DMS 273 (cell line): Measurements from ENCODE around the gene AUP1.

Experiments used
- DNase-seq: peaks from one replicate; lab custom pipeline; 2025; ENCODE audit not compliant: unreplicated experiment; lab: John Stamatoyannopoulos, UW

The AUP1 gene

DNA sequence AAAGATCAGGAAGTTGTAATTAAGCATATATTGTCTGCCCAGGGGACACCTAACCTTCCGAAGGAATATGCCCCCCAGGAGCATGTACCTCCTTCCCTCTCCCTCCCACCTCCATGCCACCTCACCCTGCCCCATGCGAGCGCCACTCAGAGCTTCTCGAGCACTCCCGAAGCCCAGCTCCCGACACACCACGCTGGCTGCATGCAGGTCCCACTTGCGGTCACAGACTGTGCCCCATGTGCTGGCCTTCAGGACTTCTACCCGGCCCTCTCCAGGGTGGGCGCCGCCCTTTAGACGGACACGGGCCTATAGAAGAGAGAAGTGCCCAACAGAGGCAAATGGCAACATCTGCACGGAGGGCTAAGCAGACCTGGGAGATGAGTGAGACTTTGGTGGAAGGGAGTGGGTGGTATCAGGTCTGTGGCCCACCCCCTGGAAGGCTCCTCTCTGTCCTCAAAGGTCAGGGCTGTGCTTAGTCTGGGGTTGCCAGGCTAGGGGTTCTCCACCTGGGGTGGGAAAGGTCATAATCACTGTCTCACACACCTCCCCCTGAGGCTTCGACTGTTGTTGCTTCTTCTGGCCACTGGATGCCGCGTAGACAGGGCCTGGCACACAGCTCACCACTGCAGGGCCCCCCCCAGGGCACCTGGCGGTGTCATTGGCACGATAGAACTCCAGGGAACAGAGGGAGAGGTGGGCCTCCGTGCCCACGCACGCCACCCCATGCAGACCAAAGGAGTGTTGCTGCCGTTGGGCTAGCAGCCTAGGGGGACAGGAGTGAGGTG, 6.9 kb upstream of the AUP1 start:
- DNase-seq: no peak

DNA sequence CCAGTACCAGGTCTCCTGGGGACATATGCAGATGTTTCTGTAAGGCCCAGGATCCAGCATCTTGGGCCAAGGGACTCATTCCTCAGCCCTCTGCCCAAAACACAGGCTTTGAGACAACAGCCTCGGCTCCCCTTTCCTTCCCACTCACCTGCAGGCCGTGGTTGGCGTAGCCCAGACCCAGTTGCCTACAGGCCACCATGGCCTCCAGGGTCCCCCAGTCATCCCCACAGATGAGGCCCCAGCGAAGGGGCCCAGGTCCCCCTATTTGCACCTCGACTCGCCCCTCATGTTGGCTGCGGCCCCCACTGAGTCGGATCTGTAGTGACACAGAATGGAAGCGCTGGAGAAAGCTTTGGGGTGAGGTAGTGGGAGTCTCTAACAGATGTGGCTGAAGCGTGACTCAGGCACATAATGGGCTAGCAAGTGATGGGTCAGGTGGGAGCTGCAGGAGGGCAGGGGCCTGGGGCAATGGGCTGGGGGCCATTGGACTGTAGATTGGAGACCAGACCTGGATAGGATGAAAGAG, 6.0 kb upstream of the AUP1 start:
- no peak for DNase-seq

DNA sequence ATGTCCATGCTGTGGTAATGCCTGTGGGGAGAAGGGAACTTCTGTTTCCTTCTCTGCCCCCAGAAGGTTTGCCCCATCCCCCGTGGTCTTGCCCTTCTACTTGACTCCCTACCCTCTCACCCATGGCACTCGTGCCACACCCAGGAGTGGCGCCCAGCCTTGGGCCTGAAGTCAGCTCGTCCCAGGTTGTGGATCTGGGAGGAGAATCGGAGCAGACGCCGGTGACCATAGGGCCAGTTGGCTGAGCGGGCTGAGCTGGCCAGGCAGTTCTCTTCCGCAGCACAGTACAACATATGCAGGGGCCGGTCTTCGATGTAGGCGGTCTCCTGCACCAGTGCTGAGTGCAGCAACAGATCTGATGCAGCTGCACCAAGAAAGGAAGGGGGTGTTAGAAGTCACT, 4.9 kb upstream of the AUP1 start:
- no peak for DNase-seq

DNA sequence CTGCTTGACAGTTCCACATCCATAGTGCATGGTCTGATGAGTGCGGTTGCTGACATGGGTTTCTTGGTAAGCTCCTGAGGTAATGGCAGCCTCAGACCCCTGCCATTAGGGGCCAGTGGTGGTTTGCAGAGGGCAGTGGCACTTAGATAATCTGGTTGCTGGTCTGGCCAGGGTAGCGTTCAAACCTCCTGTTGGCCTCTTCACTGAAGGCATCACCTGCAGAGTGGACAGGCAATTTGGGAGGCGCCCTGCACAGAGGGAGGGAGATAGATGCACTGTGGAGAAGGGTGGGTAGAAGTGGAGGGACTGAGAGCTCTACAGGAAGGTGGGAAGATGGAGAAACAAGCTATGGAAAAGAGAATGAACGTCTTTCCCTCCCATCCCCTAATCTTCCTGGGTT, 4.0 kb upstream of the AUP1 start:
- no peak for DNase-seq

DNA sequence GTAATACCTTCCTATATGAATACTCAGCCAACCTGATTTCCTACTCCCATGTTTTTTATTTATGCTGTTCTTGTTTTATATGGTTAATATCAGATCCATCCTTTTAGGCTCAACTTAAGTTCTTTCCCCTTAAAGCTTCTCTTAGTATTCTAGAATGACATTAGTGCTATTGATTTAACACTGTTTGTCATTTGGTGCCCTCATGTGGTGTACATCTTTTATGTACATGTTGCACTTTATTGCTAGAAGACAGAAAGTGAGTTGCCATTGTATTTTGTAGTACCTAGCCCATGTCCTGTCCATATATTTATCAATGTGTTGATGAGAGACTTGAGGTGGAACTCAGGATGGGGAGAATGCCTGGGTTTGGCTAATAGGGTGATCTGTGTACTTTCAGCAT, 2.7 kb upstream of the AUP1 start:
- peak; percentile 62 for DNase-seq

DNA sequence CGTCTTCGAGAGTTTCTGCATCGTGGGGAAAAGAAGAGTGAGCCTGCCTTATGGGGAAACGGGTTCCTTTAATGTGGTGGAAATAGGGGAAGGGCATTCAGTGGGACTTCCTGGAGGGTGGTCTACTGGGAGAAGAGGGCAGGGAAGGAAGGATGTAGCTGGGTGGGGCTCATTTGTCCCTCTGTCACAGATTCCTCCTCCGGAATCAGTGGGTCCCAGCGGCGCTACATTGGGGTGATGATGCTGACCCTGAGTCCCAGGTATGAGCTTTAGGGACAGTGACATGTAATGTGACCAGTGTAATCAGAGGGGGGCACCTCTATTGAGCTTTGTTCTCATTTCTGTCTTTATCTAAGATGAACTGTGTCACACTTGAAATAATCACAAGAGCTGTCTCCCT, 2.2 kb upstream of the AUP1 start:
- no peak for DNase-seq

DNA sequence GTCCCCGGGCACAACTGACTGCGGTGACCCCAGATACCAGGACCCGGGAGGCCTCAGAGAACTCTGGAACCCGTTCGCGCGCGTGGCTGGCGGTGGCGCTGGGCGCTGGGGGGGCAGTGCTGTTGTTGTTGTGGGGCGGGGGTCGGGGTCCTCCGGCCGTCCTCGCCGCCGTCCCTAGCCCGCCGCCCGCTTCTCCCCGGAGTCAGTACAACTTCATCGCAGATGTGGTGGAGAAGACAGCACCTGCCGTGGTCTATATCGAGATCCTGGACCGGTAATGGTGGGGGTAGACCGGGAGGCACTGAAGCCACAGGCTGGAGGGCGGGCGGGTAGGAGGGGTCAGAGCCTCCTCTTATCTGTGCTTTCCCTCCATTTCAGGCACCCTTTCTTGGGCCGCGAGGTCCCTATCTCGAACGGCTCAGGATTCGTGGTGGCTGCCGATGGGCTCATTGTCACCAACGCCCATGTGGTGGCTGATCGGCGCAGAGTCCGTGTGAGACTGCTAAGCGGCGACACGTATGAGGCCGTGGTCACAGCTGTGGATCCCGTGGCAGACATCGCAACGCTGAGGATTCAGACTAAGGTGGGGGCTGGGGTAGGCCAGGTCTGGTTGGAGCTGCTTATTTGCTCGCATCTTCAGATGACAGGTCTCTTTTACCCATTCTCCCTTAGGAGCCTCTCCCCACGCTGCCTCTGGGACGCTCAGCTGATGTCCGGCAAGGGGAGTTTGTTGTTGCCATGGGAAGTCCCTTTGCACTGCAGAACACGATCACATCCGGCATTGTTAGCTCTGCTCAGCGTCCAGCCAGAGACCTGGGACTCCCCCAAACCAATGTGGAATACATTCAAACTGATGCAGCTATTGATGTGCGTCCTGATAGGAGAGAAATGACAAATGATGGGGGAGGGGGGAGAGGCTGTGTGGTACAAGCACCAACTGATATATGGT, 1.0 kb upstream of the AUP1 start:
- DNase-seq: peak; percentile 61

DNA sequence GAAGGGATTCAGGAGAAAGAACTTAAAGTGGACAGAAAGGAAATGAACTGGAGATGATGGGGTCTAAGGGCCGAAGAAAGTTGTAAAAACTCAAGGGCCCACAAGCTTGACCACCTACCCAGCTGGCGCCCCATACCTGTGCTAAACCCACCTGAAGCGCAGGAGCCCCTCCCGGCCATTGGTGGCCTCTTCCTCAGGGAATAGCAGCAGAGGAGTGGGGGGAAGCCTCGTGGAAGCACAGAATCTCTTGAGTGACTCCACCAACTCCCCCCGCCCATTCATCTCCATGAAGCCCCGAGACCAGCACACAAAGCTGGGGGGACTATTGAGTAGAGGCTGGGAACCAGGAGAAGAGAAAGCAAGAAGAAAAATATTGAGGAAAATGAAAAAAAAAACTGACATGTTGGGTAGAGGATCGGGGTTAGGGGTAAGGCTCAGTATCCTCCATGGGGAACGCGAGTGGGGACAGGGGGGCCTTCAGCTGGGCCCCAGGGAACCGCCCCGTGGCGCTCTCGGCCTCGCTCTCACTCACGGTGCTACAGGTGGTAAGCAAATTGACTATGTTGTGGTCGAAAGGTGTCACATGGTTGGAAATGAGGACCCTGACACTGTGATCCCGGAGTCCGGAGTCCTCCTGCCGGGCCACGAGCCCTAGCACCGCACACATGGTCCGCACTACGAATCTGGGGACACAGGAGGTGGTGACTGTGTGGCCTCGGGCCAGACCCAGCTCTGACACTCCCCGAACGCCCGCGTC, 728 bp downstream of the AUP1 start:
- DNase-seq: no peak

DNA sequence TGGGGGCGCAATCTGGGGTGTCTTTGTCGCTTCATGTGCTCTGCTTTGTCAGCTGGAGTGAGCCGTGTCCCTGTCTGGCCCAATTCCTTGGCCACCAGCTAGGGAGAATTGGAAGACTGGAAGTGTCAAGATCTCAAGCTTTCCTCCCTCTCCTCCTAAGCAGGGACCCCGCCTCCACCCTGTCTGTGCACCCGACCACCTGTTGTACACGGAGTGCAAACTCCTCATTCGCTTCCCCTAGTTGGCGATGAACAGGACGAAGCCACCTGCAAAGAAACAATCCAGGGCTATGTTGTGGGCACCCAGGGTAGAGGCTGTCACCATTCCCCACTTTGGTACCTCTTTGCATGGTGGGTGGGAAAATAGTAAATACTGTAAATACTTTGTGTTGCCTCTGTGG, 1.8 kb downstream of the AUP1 start:
- no peak for DNase-seq

DNA sequence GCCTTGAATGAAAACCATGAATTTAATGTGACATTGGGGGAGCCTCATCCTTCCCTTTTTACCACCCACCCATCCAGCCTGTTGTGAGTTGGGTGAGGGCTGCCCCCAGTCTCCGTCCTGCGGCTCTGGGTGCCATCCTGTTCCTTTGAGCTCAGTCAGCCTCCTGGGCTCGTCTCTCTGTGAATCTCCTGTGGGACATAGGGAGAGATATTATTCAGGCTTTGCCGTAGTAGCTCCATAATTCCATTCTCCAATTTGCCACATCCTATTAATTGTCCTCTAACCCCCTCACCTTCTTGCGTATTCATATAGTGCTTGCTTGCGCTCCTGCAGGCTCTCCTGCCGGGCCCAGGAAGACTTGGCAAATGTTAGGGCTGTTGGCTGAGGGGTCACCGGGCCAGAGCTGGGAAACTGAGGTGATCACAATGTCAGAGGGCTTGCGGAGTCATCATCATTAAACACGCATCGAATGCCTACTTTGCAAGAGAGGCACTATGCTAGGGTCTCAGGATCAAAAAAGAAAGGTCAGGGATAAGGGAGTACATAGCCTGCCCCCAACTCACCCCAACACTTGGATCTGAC, 2.8 kb downstream of the AUP1 start:
- no peak for DNase-seq

DNA sequence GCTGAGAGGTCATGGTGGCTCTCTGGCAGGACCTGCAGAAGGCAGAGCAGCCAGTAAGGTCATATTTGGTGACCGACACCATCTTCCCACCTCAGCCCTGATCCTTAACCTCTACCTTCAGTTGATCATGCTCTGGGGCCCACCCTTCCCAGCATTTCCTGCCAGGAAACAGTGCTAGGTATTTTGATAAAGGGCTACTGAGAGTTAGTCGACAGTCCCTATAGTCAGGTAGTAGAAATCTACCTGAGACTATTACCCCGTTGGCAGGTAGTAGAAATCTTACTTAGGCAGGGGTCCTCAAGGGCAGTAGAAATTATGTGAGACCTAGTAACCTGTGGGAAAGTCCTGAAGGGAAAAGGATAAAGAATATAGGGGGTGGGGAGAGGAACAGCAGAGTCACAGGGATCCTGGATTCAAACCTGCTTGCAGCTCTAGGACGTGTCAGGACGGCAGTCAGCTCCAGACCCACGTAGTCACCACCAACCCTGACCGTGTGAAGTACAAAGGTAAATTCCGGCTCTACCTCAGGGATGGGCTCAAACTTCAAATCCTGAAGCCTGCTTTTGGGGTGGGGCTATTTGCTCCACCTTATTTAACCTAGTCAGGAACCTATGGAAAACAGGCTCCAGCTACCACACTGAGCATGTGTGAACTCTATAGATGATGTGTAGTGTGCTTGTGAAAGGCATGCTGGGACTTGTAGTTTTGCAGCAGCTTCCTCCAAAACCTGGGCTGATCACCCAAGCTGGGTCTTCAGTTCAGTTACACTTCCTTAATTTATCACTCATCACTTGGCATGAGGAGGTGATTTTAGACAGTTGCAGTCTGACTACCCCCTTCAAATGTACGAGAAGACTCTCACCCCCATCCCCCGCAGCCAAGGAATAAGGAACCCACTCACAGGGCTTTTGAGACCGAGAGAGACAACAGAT, 3.5 kb downstream of the AUP1 start, which contains the start of gene DQX1:
Gene DQX1, minus strand, starts transcription at position 515 of the 932 bp plus-strand sequence. Its CDS starts 502 bp downstream, at position 13.
- DNase-seq: peak; percentile 68

DNA sequence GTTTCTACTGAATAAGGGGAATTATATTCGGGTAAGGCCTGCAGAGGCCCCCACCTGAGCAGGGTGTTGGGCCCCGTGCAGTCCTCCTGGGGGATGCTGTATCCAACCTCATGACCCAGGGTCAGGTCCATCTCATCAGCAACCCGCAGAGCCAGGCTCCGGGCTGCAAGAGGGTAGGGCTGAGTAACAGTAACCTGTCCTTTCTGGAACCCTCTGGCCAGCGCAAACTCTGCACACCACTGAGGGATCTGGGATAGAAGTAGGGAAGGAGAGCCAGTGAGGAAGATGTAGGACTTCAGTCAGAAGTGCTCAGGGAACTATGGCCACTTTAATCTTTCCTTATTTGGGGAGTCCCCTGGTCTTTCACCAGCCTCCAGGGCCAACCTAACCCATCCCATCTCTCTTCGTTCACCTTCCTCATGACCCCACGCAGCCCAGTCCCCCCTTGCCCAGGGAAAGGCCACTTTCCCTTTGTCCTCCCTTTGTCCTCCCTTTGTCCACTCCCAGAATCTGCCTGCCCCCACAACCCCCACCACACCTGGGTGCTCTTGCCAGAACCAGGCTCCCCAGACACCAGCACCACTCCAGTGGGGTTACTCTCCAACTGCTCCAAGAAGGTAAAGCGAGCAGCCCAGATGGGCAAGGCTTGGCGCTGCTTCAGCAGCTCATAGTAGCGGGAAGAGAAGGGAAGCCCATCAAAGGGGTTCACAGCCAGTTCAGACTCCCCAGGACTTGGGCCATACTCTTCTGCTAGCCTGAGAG, 4.4 kb downstream of the AUP1 start:
- DNase-seq: no peak

DNA sequence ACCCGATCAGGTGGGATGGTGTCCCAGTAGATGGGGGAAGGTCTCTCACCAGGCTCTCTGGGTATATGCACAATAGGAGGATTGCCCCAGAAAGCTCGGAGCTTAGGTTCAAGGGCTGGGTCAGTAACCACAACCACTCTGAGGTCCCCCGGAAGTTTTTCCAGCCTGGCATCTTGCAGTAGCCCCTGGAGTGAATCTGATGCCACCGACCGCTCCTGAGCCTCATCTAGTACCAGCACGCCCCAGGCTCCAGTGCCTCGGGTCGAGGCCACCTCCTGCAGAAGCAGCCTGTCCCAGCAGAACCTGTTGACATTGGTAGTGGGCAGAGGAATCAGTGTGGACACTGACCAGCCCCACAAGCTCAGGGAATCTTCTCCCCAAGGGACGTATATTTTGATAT, 5.5 kb downstream of the AUP1 start:
- DNase-seq: no peak

DNA sequence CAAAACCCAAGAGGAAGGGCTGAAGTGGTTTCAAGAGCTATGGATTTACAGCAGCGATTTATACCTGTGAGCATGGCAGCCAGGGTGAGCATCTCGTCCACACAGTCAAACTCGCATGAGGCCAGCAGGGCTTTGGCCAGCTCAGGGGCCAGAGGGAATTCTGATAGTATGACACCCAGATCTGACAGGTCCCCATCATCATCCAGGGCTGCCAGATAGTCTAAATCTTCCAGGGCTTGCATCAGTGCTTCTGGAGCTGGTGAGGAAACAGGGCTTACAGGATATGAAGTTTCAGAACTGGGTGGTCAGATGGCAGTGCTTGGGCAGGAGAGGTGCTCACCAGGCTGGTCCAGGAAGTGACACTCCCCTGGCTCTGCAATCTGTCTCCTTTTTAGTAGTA, 7.0 kb downstream of the AUP1 start:
- no peak for DNase-seq

DNA sequence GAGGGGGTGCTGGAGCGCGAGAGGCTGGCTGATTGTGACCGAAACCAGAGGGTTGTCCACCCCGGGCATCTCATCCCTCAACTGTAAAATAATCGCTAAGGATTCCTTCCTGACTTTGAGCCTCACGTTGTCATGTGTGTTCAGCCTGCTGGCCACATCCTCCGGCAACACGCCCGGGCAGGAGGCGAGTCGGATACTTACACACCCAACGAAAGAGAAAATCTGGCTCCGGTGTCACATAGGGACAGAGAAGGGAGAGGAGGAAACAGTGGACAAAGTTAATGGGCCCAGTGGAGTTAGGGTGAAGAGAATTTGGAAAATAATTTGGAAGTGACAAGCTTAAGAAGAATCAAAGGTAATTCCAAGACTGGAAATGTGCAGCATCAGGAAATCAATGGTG, 12.9 kb downstream of the AUP1 start:
- no peak for DNase-seq

DNA sequence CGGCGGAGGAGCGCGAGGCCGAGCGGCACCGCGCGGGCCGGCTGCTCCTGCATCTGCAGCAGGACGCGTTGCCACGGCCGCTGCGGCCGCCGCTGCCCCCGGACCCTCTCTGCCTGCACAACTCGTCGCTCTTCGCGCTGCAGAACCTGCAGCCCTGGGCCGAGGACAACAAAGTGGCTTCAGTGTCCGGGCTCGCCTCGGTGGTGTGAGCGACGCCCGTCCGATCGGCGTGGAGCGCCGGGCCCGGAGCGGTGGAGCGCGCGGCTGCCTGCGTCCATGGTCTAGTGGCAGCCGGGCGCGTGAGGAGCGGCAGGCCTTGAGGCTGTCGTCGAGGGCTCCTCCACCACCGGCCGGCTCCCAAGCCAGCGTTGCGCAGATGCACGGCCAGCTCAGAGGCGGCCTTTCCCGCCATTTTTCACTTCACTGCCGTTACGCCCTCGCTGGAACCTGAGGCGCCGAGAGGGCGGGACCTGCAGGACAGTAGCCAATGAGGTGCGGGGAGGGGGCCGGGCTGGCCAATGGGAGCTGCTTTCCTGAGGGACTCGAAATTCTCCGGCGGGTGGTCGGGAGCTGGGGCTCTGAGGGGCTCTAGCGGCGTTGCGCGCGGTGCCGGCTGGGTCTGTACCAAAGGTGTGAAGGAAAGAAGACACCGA, 13.4 kb downstream of the AUP1 start:
- no peak for DNase-seq

DNA sequence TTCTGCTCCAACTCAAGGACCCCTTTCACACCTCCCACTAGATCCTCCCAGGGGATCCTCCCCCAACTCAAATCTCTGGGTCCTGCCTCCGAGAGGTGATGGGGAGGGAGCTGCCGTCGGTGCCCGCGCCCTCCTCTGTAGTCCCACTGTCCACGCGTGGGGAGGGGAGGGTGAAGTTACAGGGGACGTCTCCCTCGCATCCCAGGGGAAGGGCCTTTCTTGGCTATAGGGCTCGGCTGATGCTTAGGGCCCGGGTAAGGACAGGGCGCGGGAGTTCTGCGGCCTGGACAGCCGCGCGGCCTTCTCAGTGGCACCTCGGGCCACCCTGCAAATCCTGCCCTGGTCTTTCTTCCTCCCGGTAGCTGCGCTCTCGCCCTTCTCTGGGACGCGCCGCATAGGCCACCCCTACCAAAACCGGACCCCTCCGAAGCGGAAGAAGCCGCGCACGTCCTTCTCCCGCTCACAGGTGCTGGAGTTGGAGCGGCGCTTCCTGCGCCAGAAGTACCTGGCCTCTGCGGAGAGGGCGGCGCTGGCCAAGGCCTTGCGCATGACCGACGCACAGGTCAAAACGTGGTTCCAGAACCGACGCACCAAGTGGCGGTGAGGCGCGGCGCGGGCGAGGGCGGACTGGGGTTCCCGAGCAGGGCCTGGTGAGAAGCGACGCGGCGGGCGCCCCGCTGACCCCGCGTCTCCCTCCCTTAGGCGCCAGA, 14.1 kb downstream of the AUP1 start:
- DNase-seq: peak; percentile 39
